OCI-LY1 (cell line): ENCODE data around the gene NSD2.

ENCODE experiments used
- CTCF ChIP-seq: fragments of 200-600 bp; sonication (generic), shearing (Covaris generic); IDR thresholded peaks from 2 replicates; pipeline ENCODE4 v1.5.1; 2017; ENCODE audit warnings: mild to moderate bottlenecking, antibody characterized with exemption, low read length, moderate library complexity, mixed read lengths
- EZH2 ChIP-seq: fragments of 200-600 bp; sonication (generic), shearing (Covaris generic); IDR thresholded peaks from 2 replicates; pipeline ENCODE4 v1.8.0; 2017; ENCODE audit warnings: borderline replicate concordance, mixed run types, mild to moderate bottlenecking, antibody characterized with exemption, low read length, moderate library complexity, mixed read lengths

GRCh38 chr4:1837069-1837468, 34.1 kb upstream of the NSD2 start:
- TF ChIP-seq CTCF = no peak
- TF ChIP-seq EZH2 = no peak
